ENCODE results near the gene SLC6A19.

The SLC6A19 gene

DNA sequence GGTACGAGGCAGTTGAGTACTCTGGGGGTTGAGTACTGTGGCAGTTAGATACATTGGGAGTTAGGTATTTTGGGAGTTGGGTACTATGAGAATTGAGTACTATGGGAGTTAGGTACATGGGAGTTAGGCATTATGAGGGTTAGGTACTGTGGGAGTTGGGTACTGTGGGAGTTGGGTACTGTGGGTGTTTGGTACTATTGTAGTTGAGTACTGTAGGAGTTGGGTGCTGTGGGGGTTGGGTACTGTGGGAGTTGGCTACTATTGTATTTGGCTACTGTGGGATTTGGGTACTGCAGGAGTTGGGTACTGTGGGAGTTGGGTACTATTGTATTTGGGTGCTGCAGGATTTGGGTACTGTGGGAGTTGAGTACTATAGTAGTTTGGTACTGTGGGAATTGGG is 4.8 kb upstream of the SLC6A19 start:
- Histone ChIP-seq H3K27ac (no peak overlapping the region), H3K4me3 (no peak overlapping the region)
- TF ChIP-seq, protein P1, sequence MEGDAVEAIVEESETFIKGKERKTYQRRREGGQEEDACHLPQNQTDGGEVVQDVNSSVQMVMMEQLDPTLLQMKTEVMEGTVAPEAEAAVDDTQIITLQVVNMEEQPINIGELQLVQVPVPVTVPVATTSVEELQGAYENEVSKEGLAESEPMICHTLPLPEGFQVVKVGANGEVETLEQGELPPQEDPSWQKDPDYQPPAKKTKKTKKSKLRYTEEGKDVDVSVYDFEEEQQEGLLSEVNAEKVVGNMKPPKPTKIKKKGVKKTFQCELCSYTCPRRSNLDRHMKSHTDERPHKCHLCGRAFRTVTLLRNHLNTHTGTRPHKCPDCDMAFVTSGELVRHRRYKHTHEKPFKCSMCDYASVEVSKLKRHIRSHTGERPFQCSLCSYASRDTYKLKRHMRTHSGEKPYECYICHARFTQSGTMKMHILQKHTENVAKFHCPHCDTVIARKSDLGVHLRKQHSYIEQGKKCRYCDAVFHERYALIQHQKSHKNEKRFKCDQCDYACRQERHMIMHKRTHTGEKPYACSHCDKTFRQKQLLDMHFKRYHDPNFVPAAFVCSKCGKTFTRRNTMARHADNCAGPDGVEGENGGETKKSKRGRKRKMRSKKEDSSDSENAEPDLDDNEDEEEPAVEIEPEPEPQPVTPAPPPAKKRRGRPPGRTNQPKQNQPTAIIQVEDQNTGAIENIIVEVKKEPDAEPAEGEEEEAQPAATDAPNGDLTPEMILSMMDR (IDR thresholded peaks at IDR 0.05) = no peak
- no peak for DNase-seq (ENCODE audit: low spot score)

DNA sequence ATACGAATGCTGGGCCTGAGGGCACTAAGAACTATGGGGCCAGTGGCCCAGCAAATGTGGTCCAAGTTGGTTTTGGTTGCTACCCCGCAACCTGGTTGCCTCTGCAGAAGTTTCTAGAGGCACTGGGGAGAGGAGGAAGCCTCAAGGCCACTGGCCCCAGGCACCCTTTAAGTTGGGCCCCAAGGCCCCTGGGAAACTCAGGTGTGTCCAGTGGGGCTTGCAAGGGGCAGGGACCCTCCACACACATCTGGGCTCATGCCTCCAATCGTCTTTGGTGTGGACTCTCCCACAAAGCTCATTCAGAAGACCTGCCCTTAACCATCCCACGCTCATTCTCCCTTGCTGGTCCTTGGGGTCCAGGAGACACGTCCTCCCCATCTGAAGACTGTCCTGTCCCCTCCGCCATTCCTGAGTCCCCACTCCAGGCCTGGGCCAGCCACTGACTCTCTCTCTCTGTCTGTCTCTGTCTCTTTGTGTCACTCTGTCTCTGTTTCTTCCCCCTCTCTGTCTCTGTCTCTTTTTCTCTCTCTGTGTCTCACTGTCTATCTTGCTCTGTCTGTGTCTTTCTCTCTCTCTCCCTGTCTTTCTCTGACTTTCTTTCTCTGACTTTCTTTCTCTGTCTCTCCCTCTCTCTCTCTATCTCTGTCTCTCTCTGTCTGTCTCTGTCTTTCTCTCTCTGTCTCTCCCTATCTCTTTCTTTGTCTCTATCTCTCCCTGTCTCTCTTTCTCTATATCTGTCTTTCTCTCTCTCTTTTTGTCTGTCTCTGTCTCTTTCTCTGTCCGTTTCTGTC is 3.3 kb upstream of the SLC6A19 start:
- H3K4me3 ChIP-seq = no peak overlapping the region
- no peak for DNase-seq (ENCODE audit: low spot score)
- TF ChIP-seq, protein P1 (IDR thresholded peaks at IDR 0.05) = no peak
- no peak overlapping the region for H3K27ac ChIP-seq

DNA sequence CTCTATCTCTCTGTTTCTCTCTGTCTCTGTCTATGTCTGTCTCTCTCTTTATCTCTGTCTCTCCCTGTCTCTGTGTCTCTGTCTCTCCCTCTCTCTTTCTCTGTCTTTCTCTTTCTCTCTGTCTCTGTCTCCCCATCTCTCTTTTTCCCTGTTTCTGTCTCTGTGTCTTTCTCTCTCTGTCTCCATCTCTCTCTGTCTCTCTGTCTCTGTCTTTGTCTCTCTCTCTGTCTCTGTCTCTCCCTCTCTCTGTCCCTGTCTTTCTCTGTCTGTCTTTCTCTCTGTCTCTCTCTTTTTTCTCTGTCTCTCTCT is 2.1 kb upstream of the SLC6A19 start:
- Histone ChIP-seq H3K27ac (no peak overlapping the region), H3K4me3 (no peak overlapping the region)
- TF ChIP-seq, protein P1 (IDR thresholded peaks at IDR 0.05) = no peak
- no peak for DNase-seq (ENCODE audit: low spot score)

DNA sequence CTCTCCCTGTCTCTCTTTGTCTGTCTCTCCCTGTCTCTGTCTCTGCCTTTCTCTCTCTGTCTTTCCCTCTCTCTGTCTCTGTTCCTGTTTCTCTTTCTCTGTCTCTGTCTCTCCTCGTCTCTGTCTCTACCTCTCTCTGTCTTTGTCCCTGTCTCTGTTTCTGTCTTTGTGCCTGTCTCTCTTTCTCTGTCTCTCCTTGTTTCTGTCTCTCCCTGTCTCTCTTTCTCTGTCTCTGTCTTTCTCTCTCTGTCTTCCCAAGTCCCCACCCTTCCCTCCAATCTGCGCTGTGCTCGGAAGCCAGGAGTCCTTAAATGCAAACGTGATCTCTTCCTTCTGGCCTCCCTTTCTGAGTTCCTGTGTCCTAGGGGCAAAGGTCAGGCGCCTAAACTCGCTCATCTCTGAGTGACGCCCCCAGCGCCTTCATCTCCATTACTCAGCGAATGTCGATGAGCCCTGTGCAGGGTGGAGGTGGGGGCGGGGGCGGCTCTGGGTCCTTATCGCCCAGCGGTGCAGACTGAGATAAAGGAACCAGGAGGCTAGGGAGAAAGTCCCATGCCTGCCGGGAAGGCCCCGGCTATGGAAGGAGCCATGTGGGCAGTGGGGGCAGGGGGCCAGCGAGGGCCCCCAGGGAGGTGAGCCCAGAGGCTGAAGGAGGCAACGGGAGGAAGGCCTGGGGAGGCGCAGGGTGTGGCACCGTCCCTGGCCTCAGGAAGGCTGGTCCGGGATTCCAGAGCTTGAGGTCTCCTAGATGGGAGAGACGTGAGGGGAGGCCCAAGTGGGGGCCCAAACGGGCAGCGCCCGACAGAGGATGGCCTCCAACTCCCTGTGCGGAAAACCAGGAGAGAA is 1.5 kb upstream of the SLC6A19 start:
- DNase-seq (ENCODE audit: low spot score) = no peak
- Histone ChIP-seq H3K4me3 (no peak overlapping the region), H3K27ac (no peak overlapping the region)
- TF ChIP-seq, protein P1 (IDR thresholded peaks at IDR 0.05) = no peak

DNA sequence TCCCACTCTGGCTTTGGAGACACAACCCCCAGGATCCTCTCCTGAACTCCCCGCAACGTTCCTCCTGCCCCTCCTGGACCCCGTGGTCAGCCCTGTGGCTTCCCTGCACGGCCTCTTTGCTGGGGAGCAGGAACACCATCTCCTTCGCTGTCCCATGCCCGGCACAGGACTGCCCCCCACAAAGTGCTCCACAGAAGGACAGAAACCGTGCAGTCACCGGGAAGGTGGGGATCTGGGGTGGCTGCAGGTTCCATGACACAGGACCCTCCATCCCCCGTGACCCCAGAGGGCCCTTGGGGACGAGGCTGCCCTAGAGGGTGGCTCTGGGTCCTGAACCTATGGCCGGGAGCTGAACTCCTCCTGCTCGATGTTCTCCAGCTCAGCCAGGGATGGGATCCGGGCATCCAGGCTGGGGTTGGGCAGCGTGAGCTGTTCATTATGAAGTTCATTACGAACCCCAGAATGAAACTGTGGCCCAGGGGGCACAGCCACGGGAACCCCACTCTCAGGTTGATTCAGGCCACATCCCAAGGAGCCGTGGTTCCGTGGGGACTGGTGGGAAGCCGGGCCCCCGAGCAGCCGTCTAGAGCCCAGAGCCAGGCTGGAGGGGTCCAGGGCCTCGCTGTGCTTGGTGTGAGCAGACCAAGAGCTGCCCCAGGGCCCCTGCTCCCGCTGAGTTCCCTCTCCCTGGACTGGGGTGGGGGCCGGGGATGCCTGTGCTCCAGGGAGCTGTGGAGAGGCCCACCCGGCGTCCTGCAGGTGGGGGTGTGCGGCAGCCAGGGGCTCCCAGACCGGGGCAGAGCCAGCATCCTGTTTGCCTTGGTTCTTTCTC is 684 bp upstream of the SLC6A19 start:
- Histone ChIP-seq H3K4me3 (no peak overlapping the region), H3K27ac (no peak overlapping the region)
- TF ChIP-seq, protein P1 (IDR thresholded peaks at IDR 0.05) = no peak
- no peak for DNase-seq (ENCODE audit: low spot score)

GRCh38 chr5:1202026-1202797 is 817 bp downstream of the SLC6A19 start:
- Histone ChIP-seq H3K4me3 (no peak overlapping the region), H3K27ac (no peak overlapping the region)
- TF ChIP-seq, protein P1 (IDR thresholded peaks at IDR 0.05) = no peak
- DNase-seq (ENCODE audit: low spot score) = no peak

All from coronary artery (tissue), 2 donors.